Tongue (tissue), 2 donors: Measurements from ENCODE around the gene S100Z. TPM values are rescaled to one million over a fixed set of nuclear protein-coding genes. Genes with fewer than 3 reads are reported as not detected.
"Not testable (repeated sequence)": the region's sequence is repeated elsewhere in the genome, so short reads cannot be mapped to it uniquely, and the experiment has no call there.

Source experiments
- DNase-seq: peaks from one replicate; pipeline ENCODE4 v3.0.0-alpha.2; 2015
- total RNA-seq: library from RNA; depleted of rRNA; stranded (reverse); fragments of >200 nt; gene quantifications from one replicate; pipeline ENCODE4 v1.2.3, GENCODE V29; 2014

Gene S100Z
- total RNA-seq, 1 donor from 2014 or later: 2.1 TPM

GRCh38 chr5:76826416-76826815 lies 23.4 kb upstream of the S100Z start:
- DNase-seq: not testable (repeated sequence)

- no peak for DNase-seq
Measured at GRCh38 chr5:76831110-76831452, 18.7 kb upstream of the S100Z start.

GRCh38 chr5:76836181-76836580 lies 13.6 kb upstream of the S100Z start:
- no peak for DNase-seq

- DNase-seq: no peak
Measured at GRCh38 chr5:76836585-76836984, 13.2 kb upstream of the S100Z start.

- DNase-seq: no peak
Measured at GRCh38 chr5:76838481-76839261, 11.1 kb upstream of the S100Z start.

GRCh38 chr5:76841361-76841760 lies 8.5 kb upstream of the S100Z start:
- DNase-seq: no peak

- DNase-seq: no peak
Measured at GRCh38 chr5:76845890-76846289, 3.9 kb upstream of the S100Z start.

GRCh38 chr5:76850543-76851145 lies 830 bp downstream of the S100Z start:
- DNase-seq: no peak

- DNase-seq: no peak
Measured at GRCh38 chr5:76851728-76852369, 2.0 kb downstream of the S100Z start.

- DNase-seq: no peak
Measured at GRCh38 chr5:76852772-76853171, 3.0 kb downstream of the S100Z start.

- not testable (repeated sequence) for DNase-seq
Measured at GRCh38 chr5:76853741-76854140, 3.9 kb downstream of the S100Z start.

GRCh38 chr5:76854644-76855043 lies 4.8 kb downstream of the S100Z start:
- DNase-seq: no peak

- not testable (repeated sequence) for DNase-seq
Measured at GRCh38 chr5:76855501-76855900, 5.7 kb downstream of the S100Z start.

- no peak for DNase-seq
Measured at GRCh38 chr5:76855961-76856360, 6.1 kb downstream of the S100Z start.

GRCh38 chr5:76856800-76857199 lies 7.0 kb downstream of the S100Z start:
- DNase-seq: not testable (repeated sequence)

- DNase-seq: no peak
Measured at GRCh38 chr5:76859591-76860247, 9.9 kb downstream of the S100Z start.

GRCh38 chr5:76861612-76862011 lies 11.8 kb downstream of the S100Z start:
- DNase-seq: no peak

GRCh38 chr5:76863001-76863400 lies 13.2 kb downstream of the S100Z start:
- DNase-seq: no peak

GRCh38 chr5:76866503-76866902 lies 16.7 kb downstream of the S100Z start:
- DNase-seq: no peak

GRCh38 chr5:76867038-76867437 lies 17.2 kb downstream of the S100Z start:
- DNase-seq: no peak

GRCh38 chr5:76867827-76868693 lies 18.2 kb downstream of the S100Z start:
- peak; percentile 84 for DNase-seq

- DNase-seq: no peak
Measured at GRCh38 chr5:76870046-76870445, 20.2 kb downstream of the S100Z start.
